Ovary (tissue), 3 donors: Measurements from ENCODE around the gene IL31.

Experiments used
- CTCF ChIP-seq, 3 donors: fragments of 450-650 bp in 2 of 3; fragments of 200-600 bp in 1 of 3; IDR thresholded peaks; one replicate each; pipeline versions ENCODE4 v1.5.1 to v1.8.0; 2016 to 2022; ENCODE audit warnings: antibody characterized with exemption in 3 of 3, mild to moderate bottlenecking in 1 of 3
- EP300 ChIP-seq: sonication (generic); formaldehyde crosslinking; IDR thresholded peaks from one replicate; pipeline ENCODE4 v1.6.1; 2017; ENCODE audit warnings: antibody characterized with exemption
- donor health status: DM: no; HTN: no; CAD: no.

GRCh38 chr12:122200541-122201175 lies 26.6 kb upstream of the IL31 start:
- no peak for TF ChIP-seq CTCF (IDR thresholded peaks at IDR 0.05)
- no peak for TF ChIP-seq EP300
